ENCODE measurements around the gene FAM228A. TPM values are rescaled to one million over a fixed set of nuclear protein-coding genes. Genes with fewer than 3 reads are reported as not detected.
A peak's percentile ranks its signal among the peaks of the same experiment; 100 is the strongest.

The FAM228A gene
- total and polyA plus RNA-seq, 2 donors (not counting 1 experiment from before 2014, with no cell fraction given) = 0.07 TPM; not detected in 1

- 43% methylated on average over 4 of the region's 8 CpGs for WGBS (ENCODE audit: insufficient coverage)
- peak overlapping the region; percentile 40 for H2AFZ ChIP-seq (ENCODE audit: insufficient read depth, low read depth, low read length, poor library complexity, severe bottlenecking)
- peak overlapping the region; percentile 44 for H3K4me2 ChIP-seq (replicated peaks; ENCODE audit: low read depth, low read length, poor library complexity, severe bottlenecking)
- H3K4me1 Mint-ChIP-seq = peaks cover 9% of the 10 kb centered on the region
- no peaks in the 10 kb centered on the region for H3K36me3 ChIP-seq (replicated peaks in 1 of 2; ENCODE audit: control extremely low read depth in 1 of 2, control insufficient read depth in 1 of 2, extremely low read depth in 1 of 2, insufficient read depth in 2 of 2, low read length in 1 of 2)
- TF ChIP-seq CTCF (IDR thresholded peaks at IDR 0.05) (peak; percentile 72), EZH2 (IDR thresholded peaks at IDR 0.05; ENCODE audit: borderline replicate concordance, insufficient read depth, low read depth, low read length, poor library complexity, severe bottlenecking) (no peak)
- H3K4me3 ChIP-seq (ENCODE audit: control extremely low read depth in 1 of 5, extremely low read depth in 1 of 5, insufficient read depth in 1 of 5, low read depth in 2 of 5, low read length in 4 of 5) = no peak overlapping the region
- H3K27ac Mint-ChIP-seq = no peak overlapping the region
- peak overlapping the region; percentile 50 for H3K4me3 Mint-ChIP-seq
- intact Hi-C loops (cut with micrococcal nuclease) = loop anchor here (1.0 kb wide), 1 partner anchor 340 kb away; no protein-coding TSS in a partner anchor
- H3K9ac ChIP-seq (ENCODE audit: low read length) = peak overlapping the region; percentile 8
- no peaks in the 10 kb centered on the region for H4K20me1 ChIP-seq (ENCODE audit: control insufficient read depth, insufficient read depth, low read length, poor library complexity, severe bottlenecking)
- no peaks in the 10 kb centered on the region for H3K9me3 Mint-ChIP-seq (ENCODE audit: insufficient read depth)
- ATAC-seq (ENCODE audit: low read depth) = peak; percentile 71
- H3K27ac ChIP-seq (ENCODE audit: low read length in 2 of 2) = no peak overlapping the region
- POLR2A ChIA-PET = no interaction called here
- H3K79me2 ChIP-seq (ENCODE audit: control insufficient read depth, insufficient read depth, low read length) = no peaks in the 10 kb centered on the region
- no peaks in the 10 kb centered on the region for H3K27me3 Mint-ChIP-seq
- peaks cover 8 to 11% of the 10 kb centered on the region in 2 donors for H3K4me1 ChIP-seq (ENCODE audit: control insufficient read depth in 2 of 2, insufficient read depth in 2 of 2, low read length in 2 of 2)
- peaks cover 0 to 5% (median 4%) of the 10 kb centered on the region in 3 donors for H3K9me3 ChIP-seq (ENCODE audit: control extremely low read depth in 1 of 3, control insufficient read depth in 2 of 3, insufficient read depth in 1 of 3, low read length in 2 of 3)
- CTCF ChIA-PET = interaction anchor here (0.7 to 3.2 kb wide), 3 partner anchors 13 to 340 kb away, joined by 3 to 22 read pairs (median 3); no protein-coding TSS in a partner anchor
- peak; percentile 60 for DNase-seq
- no peaks in the 10 kb centered on the region for H3K27me3 ChIP-seq (replicated peaks in 1 of 4; ENCODE audit: control extremely low read depth in 1 of 4, control insufficient read depth in 3 of 4, insufficient read depth in 4 of 4, low read length in 3 of 4)
Measured at GRCh38 chr2:24164416-24164973, 10.4 kb upstream of the FAM228A start.

GRCh38 chr2:24169023-24169422, 5.8 kb upstream of the FAM228A start:
- H3K4me1 ChIP-seq (ENCODE audit: control insufficient read depth in 2 of 2, insufficient read depth in 2 of 2, low read length in 2 of 2) = peaks cover 8 to 11% of the 10 kb centered on the region in 2 donors
- Mint-ChIP-seq H3K4me3 (no peak overlapping the region), H3K9me3 (ENCODE audit: insufficient read depth) (no peaks in the 10 kb centered on the region), H3K4me1 (peaks cover 8% of the 10 kb centered on the region), H3K27ac (no peak overlapping the region), H3K27me3 (no peaks in the 10 kb centered on the region)
- H4K20me1 ChIP-seq (ENCODE audit: control insufficient read depth, insufficient read depth, low read length, poor library complexity, severe bottlenecking) = no peaks in the 10 kb centered on the region
- H3K9me3 ChIP-seq (ENCODE audit: control extremely low read depth in 1 of 3, control insufficient read depth in 2 of 3, insufficient read depth in 1 of 3, low read length in 2 of 3) = no peaks in the 10 kb centered on the region
- POLR2A ChIA-PET = no interaction called here
- H3K4me2 ChIP-seq (replicated peaks; ENCODE audit: low read depth, low read length, poor library complexity, severe bottlenecking) = no peak overlapping the region
- ATAC-seq (ENCODE audit: low read depth) (no peak), DNase-seq (no peak)
- H3K27me3 ChIP-seq (replicated peaks in 1 of 4; ENCODE audit: control extremely low read depth in 1 of 4, control insufficient read depth in 3 of 4, insufficient read depth in 4 of 4, low read length in 3 of 4) = peaks cover 0 to 4% (median 0%) of the 10 kb centered on the region in 4 experiments
- TF ChIP-seq EZH2 (IDR thresholded peaks at IDR 0.05; ENCODE audit: borderline replicate concordance, insufficient read depth, low read depth, low read length, poor library complexity, severe bottlenecking) (no peak), CTCF (IDR thresholded peaks at IDR 0.05) (no peak)
- 100% methylated on average over 5 of the region's 5 CpGs for WGBS (ENCODE audit: insufficient coverage)
- H3K4me3 ChIP-seq (ENCODE audit: control extremely low read depth in 1 of 5, extremely low read depth in 1 of 5, insufficient read depth in 1 of 5, low read depth in 2 of 5, low read length in 4 of 5) = no peak overlapping the region
- CTCF ChIA-PET = interaction anchor here (0.6 kb wide), 1 partner anchor 346 kb away, joined by 3 read pairs; no protein-coding TSS in a partner anchor
- intact Hi-C loops (cut with micrococcal nuclease) = no loop called here
- no peak overlapping the region for H2AFZ ChIP-seq (ENCODE audit: insufficient read depth, low read depth, low read length, poor library complexity, severe bottlenecking)
- no peaks in the 10 kb centered on the region for H3K36me3 ChIP-seq (replicated peaks in 1 of 2; ENCODE audit: control extremely low read depth in 1 of 2, control insufficient read depth in 1 of 2, extremely low read depth in 1 of 2, insufficient read depth in 2 of 2, low read length in 1 of 2)
- no peak overlapping the region for H3K27ac ChIP-seq (ENCODE audit: low read length in 2 of 2)
- H3K79me2 ChIP-seq (ENCODE audit: control insufficient read depth, insufficient read depth, low read length) = no peaks in the 10 kb centered on the region
- no peak overlapping the region for H3K9ac ChIP-seq (ENCODE audit: low read length)

Measured in B cell (primary cell).